HL-60 (cell line): ENCODE data around the gene ANKRD44.

Experiments used
- DNase-seq, 2 experiments: peaks; one replicate each; pipeline ENCODE4 v3.0.0-alpha.2; 2010 to 2020; ENCODE audit warnings: low read depth in 1 of 2, low spot score in 1 of 2
- H3K27ac ChIP-seq: fragments of 250-450 bp; sonication (Bioruptor Pico); replicated peaks from 2 replicates; pipeline ENCODE4 v1.5.1; 2020; ENCODE audit warnings: mild to moderate bottlenecking, moderate library complexity
- H3K27me3 ChIP-seq: fragments of 250-450 bp; sonication (Bioruptor Pico); 2 replicates; pipeline ENCODE4 v1.5.1; 2021; ENCODE audit warnings: mild to moderate bottlenecking, moderate library complexity; ENCODE audit not compliant: insufficient read depth, poor library complexity, severe bottlenecking
- H3K4me3 ChIP-seq: replicated peaks from 2 replicates; pipeline ENCODE4 v1.5.1; 2011; ENCODE audit warnings: mild to moderate bottlenecking, control low read depth, low read length; ENCODE audit not compliant: insufficient read depth
- GABPA ChIP-seq: IDR thresholded peaks from 2 replicates; pipeline ENCODE4 v1.6.1; 2012; ENCODE audit warnings: low read depth
- POLR2AphosphoS5 ChIP-seq: IDR thresholded peaks from 2 replicates; pipeline ENCODE4 v1.6.1; 2012; ENCODE audit warnings: low read depth
- SPI1 ChIP-seq: IDR thresholded peaks from 2 replicates; pipeline ENCODE4 v1.6.1; 2012; ENCODE audit warnings: low read depth, mild to moderate bottlenecking, borderline replicate concordance
- TF ChIP-seq, protein P1 (sequence below): IDR thresholded peaks from one replicate; pipeline ENCODE4 v1.5.1; 2011; ENCODE audit warnings: low read length, control low read depth, inconsistent platforms; ENCODE audit not compliant: insufficient read depth
- TF ChIP-seq, protein P2 (sequence below): IDR thresholded peaks from 2 replicates; pipeline ENCODE4 v1.6.1; 2012; ENCODE audit warnings: low read depth; ENCODE audit not compliant: insufficient replicate concordance

The ANKRD44 gene

DNA sequence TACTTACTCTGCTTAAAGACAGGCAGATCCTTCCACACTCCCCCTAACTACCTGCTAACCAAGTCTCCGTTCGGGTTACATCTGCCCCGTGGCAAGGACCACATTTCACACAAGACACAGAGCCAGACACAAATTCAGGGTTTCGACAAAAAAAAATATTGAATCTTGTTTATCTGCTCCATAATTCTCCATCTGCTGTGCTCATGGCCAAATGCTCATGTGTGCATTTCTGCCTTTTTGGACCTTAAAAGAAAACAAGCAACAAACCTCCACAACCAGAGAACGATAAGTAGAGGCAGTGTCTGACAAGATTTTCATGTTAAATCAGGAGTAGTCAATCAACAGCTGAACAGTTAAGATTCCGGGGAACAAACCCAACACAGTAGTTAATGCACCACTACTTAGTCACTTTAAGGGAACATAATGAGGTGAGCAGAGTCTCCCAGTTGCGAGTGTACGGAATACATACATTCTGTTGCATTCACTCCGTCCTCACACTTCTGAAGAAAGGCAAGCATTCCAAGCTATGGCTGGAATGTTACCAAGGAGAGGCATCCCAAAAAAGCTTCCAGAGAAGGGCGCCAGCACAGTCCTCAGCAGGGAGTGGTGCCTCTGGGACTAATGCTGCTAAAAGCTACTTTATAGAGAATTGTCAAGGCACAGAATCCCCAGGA is 121.0 kb downstream of the ANKRD44 start:
- H3K4me3 ChIP-seq: no peak overlapping the region
- no peak overlapping the region for H3K27ac ChIP-seq
- no peaks in the 10 kb centered on the region for H3K27me3 ChIP-seq
- TF ChIP-seq SPI1 (no peak), GABPA (no peak), POLR2AphosphoS5 (no peak)
- TF ChIP-seq, protein P1, sequence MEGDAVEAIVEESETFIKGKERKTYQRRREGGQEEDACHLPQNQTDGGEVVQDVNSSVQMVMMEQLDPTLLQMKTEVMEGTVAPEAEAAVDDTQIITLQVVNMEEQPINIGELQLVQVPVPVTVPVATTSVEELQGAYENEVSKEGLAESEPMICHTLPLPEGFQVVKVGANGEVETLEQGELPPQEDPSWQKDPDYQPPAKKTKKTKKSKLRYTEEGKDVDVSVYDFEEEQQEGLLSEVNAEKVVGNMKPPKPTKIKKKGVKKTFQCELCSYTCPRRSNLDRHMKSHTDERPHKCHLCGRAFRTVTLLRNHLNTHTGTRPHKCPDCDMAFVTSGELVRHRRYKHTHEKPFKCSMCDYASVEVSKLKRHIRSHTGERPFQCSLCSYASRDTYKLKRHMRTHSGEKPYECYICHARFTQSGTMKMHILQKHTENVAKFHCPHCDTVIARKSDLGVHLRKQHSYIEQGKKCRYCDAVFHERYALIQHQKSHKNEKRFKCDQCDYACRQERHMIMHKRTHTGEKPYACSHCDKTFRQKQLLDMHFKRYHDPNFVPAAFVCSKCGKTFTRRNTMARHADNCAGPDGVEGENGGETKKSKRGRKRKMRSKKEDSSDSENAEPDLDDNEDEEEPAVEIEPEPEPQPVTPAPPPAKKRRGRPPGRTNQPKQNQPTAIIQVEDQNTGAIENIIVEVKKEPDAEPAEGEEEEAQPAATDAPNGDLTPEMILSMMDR: no peak
- TF ChIP-seq, protein P2, sequence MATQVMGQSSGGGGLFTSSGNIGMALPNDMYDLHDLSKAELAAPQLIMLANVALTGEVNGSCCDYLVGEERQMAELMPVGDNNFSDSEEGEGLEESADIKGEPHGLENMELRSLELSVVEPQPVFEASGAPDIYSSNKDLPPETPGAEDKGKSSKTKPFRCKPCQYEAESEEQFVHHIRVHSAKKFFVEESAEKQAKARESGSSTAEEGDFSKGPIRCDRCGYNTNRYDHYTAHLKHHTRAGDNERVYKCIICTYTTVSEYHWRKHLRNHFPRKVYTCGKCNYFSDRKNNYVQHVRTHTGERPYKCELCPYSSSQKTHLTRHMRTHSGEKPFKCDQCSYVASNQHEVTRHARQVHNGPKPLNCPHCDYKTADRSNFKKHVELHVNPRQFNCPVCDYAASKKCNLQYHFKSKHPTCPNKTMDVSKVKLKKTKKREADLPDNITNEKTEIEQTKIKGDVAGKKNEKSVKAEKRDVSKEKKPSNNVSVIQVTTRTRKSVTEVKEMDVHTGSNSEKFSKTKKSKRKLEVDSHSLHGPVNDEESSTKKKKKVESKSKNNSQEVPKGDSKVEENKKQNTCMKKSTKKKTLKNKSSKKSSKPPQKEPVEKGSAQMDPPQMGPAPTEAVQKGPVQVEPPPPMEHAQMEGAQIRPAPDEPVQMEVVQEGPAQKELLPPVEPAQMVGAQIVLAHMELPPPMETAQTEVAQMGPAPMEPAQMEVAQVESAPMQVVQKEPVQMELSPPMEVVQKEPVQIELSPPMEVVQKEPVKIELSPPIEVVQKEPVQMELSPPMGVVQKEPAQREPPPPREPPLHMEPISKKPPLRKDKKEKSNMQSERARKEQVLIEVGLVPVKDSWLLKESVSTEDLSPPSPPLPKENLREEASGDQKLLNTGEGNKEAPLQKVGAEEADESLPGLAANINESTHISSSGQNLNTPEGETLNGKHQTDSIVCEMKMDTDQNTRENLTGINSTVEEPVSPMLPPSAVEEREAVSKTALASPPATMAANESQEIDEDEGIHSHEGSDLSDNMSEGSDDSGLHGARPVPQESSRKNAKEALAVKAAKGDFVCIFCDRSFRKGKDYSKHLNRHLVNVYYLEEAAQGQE: no peak
- DNase-seq: no peak

DNA sequence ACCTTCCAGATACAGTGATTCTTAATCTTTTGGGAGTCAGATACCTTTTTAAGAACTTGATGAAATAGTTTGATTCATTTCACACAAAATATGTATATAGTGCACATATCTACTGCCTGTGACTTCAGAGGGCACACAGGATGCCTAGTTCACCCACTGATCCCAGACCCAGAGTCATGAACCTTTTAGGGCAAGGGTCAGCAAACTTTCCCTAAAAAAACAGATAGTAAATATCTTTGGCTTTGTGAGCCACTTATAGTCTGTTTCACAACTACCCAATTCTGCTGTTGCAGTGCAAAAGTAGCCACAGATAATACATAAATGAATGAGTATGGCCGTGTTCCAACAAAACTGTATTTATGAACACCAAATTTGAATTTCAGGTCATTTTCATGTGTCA is 124.9 kb downstream of the ANKRD44 start:
- H3K4me3 ChIP-seq: no peak overlapping the region

DNA sequence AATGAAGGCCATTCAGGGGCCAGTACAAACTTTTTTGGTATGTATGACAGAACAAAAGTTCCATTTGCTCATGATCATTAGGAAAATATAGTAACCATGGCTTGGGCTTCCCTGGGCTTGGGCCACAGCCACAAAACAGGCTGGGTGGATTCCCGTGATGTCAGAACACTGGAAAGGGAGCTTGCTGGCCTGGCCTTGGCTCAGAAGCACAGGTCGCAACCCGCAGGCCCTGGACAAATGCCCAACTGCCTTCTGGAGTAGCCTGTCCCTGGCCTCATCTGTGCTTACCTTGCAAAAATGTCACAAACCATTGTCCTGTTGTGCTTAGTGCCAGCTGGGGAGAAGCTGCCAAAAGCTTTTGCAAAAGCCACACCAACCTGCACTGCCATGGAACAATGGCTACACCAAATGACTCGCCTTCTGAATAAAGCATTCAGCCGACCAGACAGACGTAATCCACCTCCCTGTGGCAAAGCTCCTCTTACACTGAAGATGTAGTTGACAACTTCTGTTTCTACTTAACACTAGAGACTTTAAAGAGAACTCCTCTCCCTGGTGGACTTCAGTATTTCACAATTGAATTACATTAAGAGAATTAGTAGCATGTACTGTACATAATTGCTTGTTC is 125.5 kb downstream of the ANKRD44 start:
- no peak for DNase-seq
- TF ChIP-seq GABPA: no peak
- no peak for TF ChIP-seq SPI1
- TF ChIP-seq, protein P1: no peak
- no peaks in the 10 kb centered on the region for H3K27me3 ChIP-seq
- H3K27ac ChIP-seq: no peak overlapping the region
- no peak overlapping the region for H3K4me3 ChIP-seq

More for the DNA sequence above, 124.9 kb downstream of the ANKRD44 start:
- Histone ChIP-seq H3K27me3 (no peaks in the 10 kb centered on the region), H3K27ac (no peak overlapping the region)
- no peak for DNase-seq
- TF ChIP-seq GABPA (no peak), SPI1 (no peak), POLR2AphosphoS5 (no peak)
- TF ChIP-seq, protein P1: no peak
- TF ChIP-seq, protein P2: no peak
